Osteoblast (primary cell): Measurements from ENCODE around the gene TOP3A. TPM values are rescaled to one million over a fixed set of nuclear protein-coding genes. Genes with fewer than 3 reads are reported as not detected.
"Not testable (repeated sequence)": the region's sequence is repeated elsewhere in the genome, so short reads cannot be mapped to it uniquely, and the experiment has no call there.

ENCODE experiments used
- DNase-seq: peaks from one replicate; pipeline ENCODE4 v3.0.0; 2011; ENCODE audit warnings: low spot score, mixed read lengths; ENCODE audit not compliant: insufficient read length; ENCODE audit errors: missing footprints
- H2AFZ ChIP-seq: 2 replicates; pipeline ENCODE4 v1.6.0; 2011; ENCODE audit warnings: mild to moderate bottlenecking, low read length
- H3K27ac ChIP-seq: 2 replicates; pipeline ENCODE4 v1.5.1; 2011; ENCODE audit warnings: mild to moderate bottlenecking, low read depth, low read length, moderate library complexity
- H3K27me3 ChIP-seq: 2 replicates; pipeline ENCODE4 v1.6.0; 2012; ENCODE audit warnings: mild to moderate bottlenecking, control low read depth, inconsistent platforms, low read length, moderate library complexity; ENCODE audit not compliant: insufficient read depth
- H3K36me3 ChIP-seq: 2 replicates; pipeline ENCODE4 v1.5.1; 2011; ENCODE audit warnings: mild to moderate bottlenecking, low read length, control low read depth, moderate library complexity; ENCODE audit not compliant: insufficient read depth
- H3K4me1 ChIP-seq: 2 replicates; pipeline ENCODE4 v1.5.1; 2011; ENCODE audit warnings: mild to moderate bottlenecking, low read length, control low read depth, moderate library complexity; ENCODE audit not compliant: insufficient read depth
- H3K4me2 ChIP-seq: 2 replicates; pipeline ENCODE4 v1.6.0; 2011; ENCODE audit warnings: mild to moderate bottlenecking, low read length; ENCODE audit not compliant: insufficient read depth
- H3K4me3 ChIP-seq: fragments of 200-600 bp; sonication (generic); 3 replicates; pipeline ENCODE4 v1.5.1; 2012; ENCODE audit warnings: mild to moderate bottlenecking, low read length, inconsistent platforms; ENCODE audit not compliant: insufficient read depth
- H3K79me2 ChIP-seq: 2 replicates; pipeline ENCODE4 v1.6.0; 2012; ENCODE audit warnings: mild to moderate bottlenecking, low read length, control low read depth, inconsistent platforms; ENCODE audit not compliant: insufficient read depth
- H3K9me3 ChIP-seq: 2 replicates; pipeline ENCODE4 v1.5.1; 2011; ENCODE audit warnings: low read depth, low read length, control low read depth
- H4K20me1 ChIP-seq: 2 replicates; pipeline ENCODE4 v1.6.0; 2012; ENCODE audit warnings: mild to moderate bottlenecking, low read length, control low read depth; ENCODE audit not compliant: insufficient read depth
- total RNA-seq: library from RNA; depleted of rRNA; stranded (reverse); fragments of >200 nt; gene quantifications from 2 replicates; pipeline ENCODE4 v1.2.3, GENCODE V29; 2012
- TF ChIP-seq, protein P1 (sequence below): IDR thresholded peaks from 2 replicates; pipeline ENCODE4 v1.5.1; 2011; ENCODE audit warnings: mild to moderate bottlenecking, low read depth, low read length, moderate library complexity; ENCODE audit errors: extremely low read depth

Gene TOP3A
- total RNA-seq, 1 donor = 36.2 TPM

DNA sequence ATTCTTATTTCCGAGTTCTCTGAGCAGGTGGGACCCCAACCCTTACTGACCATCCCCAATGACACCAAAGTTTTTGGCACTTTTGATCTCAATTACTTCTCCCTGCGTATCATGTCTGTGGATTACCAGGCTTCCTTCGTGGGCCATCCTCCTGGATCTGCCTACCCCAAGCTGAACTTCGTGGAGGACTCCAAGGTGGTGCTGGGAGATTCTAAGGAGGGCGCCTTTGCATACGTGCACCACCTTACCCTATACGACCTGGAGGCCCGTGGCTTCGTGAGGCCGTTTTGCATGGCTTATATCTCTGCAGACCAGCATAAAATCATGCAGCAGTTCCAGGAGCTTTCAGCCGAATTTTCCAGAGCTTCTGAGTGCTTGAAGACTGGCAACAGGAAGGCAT, 1.2 kb upstream of the TOP3A start:
- H4K20me1 ChIP-seq = peaks cover 61% of the 10 kb centered on the region
- H2AFZ ChIP-seq = no peak overlapping the region
- peaks cover 37% of the 10 kb centered on the region for H3K4me1 ChIP-seq

DNA sequence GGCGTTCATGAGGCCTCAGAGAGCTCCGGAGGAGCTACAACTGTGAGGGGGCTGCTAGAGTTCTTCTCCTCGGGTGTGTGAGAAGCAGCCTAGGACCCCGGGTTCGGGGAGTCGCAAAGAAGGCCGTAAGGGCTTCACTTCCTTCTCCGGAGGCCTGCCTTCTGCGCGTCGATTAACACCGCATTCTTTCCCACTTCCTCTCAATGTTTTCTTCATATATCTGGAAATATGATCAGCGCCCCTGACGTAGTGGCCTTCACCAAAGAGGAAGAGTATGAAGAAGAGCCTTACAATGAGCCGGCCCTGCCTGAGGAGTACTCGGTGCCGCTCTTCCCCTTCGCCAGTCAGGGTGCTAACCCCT, 748 bp upstream of the TOP3A start:
- Histone ChIP-seq H4K20me1 (peaks cover 57% of the 10 kb centered on the region), H3K27ac (peak overlapping the region; percentile 93)
- TF ChIP-seq, protein P1, sequence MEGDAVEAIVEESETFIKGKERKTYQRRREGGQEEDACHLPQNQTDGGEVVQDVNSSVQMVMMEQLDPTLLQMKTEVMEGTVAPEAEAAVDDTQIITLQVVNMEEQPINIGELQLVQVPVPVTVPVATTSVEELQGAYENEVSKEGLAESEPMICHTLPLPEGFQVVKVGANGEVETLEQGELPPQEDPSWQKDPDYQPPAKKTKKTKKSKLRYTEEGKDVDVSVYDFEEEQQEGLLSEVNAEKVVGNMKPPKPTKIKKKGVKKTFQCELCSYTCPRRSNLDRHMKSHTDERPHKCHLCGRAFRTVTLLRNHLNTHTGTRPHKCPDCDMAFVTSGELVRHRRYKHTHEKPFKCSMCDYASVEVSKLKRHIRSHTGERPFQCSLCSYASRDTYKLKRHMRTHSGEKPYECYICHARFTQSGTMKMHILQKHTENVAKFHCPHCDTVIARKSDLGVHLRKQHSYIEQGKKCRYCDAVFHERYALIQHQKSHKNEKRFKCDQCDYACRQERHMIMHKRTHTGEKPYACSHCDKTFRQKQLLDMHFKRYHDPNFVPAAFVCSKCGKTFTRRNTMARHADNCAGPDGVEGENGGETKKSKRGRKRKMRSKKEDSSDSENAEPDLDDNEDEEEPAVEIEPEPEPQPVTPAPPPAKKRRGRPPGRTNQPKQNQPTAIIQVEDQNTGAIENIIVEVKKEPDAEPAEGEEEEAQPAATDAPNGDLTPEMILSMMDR = no peak

More for the DNA sequence above, 1.2 kb upstream of the TOP3A start:
- Histone ChIP-seq H3K4me2 (peak overlapping the region; percentile 99), H3K9me3 (no peaks in the 10 kb centered on the region), H3K27me3 (no peaks in the 10 kb centered on the region), H3K27ac (peak overlapping the region; percentile 93), H3K36me3 (peaks cover 35% of the 10 kb centered on the region), H3K4me3 (peak overlapping the region; percentile 96), H3K79me2 (peaks cover 94% of the 10 kb centered on the region)
- DNase-seq = no peak
- TF ChIP-seq, protein P1 = no peak

DNA sequence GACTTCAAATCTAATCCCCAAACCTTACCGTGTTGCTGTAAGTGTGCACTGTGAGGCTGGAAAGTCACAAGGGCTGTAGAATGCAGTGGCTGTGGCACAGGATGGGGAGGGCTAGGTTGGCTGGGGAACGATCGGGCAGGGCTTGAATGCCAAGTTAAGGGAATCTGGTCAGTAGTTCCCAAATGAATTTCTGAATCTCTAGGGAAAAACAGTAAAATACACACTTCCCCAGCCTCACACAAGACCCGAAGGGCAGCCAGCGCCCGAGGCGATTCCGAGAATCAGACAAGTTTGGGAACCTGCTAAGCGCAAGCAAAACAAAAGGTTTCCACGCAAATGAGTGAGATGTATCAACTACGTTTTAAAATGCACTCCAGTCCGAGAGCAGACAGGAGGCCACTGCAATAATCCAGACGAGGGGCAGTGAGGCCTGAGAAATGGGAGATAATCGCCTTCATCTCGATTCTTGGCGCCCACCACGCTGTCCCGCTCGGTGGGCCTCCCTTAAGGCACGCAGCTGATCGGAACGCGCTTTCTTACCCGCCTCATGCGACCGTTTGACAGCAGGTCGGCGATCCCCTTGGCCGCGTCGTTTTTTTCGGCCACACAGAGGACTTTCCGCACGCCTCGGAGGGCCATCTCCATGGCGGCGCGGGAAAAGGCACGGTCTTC, 599 bp downstream of the TOP3A start:
- Histone ChIP-seq H3K9me3 (no peaks in the 10 kb centered on the region), H3K4me1 (peaks cover 37% of the 10 kb centered on the region), H3K79me2 (peaks cover 91% of the 10 kb centered on the region), H3K36me3 (peaks cover 35% of the 10 kb centered on the region), H4K20me1 (peaks cover 43% of the 10 kb centered on the region), H3K27ac (peak overlapping the region; percentile 93), H3K4me3 (peak overlapping the region; percentile 96), H3K27me3 (no peaks in the 10 kb centered on the region), H3K4me2 (peak overlapping the region; percentile 99), H2AFZ (peak overlapping the region; percentile 95)
- TF ChIP-seq, protein P1 = no peak
- peak; percentile 47 for DNase-seq

More for the DNA sequence above, 748 bp upstream of the TOP3A start:
- peak overlapping the region; percentile 99 for H3K4me2 ChIP-seq
- peak overlapping the region; percentile 96 for H3K4me3 ChIP-seq
- peak; percentile 38 for DNase-seq
- H3K79me2 ChIP-seq = peaks cover 93% of the 10 kb centered on the region
- H3K4me1 ChIP-seq = peaks cover 37% of the 10 kb centered on the region
- no peaks in the 10 kb centered on the region for H3K9me3 ChIP-seq
- H3K36me3 ChIP-seq = peaks cover 36% of the 10 kb centered on the region
- no peaks in the 10 kb centered on the region for H3K27me3 ChIP-seq
- H2AFZ ChIP-seq = peak overlapping the region; percentile 96

DNA sequence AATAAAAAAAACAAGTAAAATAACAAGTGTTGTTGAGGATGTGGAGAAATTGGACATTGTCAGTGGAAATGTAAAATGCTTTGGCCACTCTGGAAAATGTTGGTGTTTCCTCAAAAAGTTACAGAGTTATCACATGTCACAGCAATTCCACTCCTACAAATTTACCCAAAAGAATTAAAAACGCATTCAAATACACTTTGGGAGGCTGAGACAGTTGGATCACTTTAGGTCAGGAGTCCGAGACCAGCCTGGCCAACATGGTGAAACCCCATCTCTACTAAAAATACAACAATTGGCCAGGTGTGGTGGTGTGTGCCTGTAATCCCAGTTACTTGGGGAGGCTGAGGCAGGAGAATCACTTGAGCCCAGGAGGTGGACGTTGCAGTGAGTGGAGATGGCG, 5.6 kb downstream of the TOP3A start:
- no peak for DNase-seq
- Histone ChIP-seq H4K20me1 (peaks cover 14% of the 10 kb centered on the region), H3K4me3 (no peak overlapping the region), H3K9me3 (no peaks in the 10 kb centered on the region), H3K27ac (peak overlapping the region; percentile 68), H3K4me2 (no peak overlapping the region), H3K4me1 (peaks cover 12% of the 10 kb centered on the region), H2AFZ (no peak overlapping the region), H3K36me3 (peaks cover 49% of the 10 kb centered on the region), H3K27me3 (no peaks in the 10 kb centered on the region), H3K79me2 (peaks cover 50% of the 10 kb centered on the region)
- TF ChIP-seq, protein P1 = no peak

DNA sequence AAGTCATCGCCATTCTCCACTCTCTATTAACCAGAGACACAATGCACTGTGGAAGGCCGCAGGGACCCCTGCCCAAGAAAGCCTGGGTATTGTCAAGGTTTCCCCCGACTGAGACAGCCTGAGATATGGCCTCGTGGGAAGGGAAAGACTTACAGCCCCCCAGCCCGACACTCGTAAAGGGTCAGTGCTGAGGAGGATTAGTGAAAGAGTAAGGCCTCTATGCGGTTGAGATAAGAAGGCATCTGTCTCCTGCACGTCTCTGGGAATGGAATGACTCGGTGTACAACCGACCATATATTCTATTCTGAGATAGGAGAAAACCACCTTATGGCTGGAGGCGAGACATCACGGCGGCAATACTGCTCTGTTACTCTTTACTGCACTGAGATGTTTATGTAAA, 11.6 kb downstream of the TOP3A start:
- not testable (repeated sequence) for H3K9me3 ChIP-seq, H3K79me2 ChIP-seq, H2AFZ ChIP-seq, H3K27ac ChIP-seq, H3K27me3 ChIP-seq, H4K20me1 ChIP-seq, H3K4me3 ChIP-seq, H3K4me1 ChIP-seq, DNase-seq, H3K4me2 ChIP-seq
- peaks cover 77% of the 10 kb centered on the region for H3K36me3 ChIP-seq
